ENCODE results near the gene ANKRD28.
"Not testable (repeated sequence)": the region's sequence is repeated elsewhere in the genome, so short reads cannot be mapped to it uniquely, and the experiment has no call there.

The ANKRD28 gene

GRCh38 chr3:15623535-15624440 lies 174.0 kb downstream of the ANKRD28 start:
- no peak for TF ChIP-seq TAF1 (IDR thresholded peaks at IDR 0.05; ENCODE audit: borderline replicate concordance, low read depth, low read length)
- TF ChIP-seq POLR2A (IDR thresholded peaks at IDR 0.05; ENCODE audit: low read depth, low read length): no peak
- TF ChIP-seq POLR2AphosphoS5 (IDR thresholded peaks at IDR 0.05; ENCODE audit: low read depth, low read length): no peak
- peak; percentile 14 for FAIRE-seq
- DNase-seq (ENCODE audit: insufficient read length): no peak

- not testable (repeated sequence) for FAIRE-seq; DNase-seq (ENCODE audit: insufficient read length)
Observed at GRCh38 chr3:15619659-15620464, 177.9 kb downstream of the ANKRD28 start.
